GM19324 (cell line): ENCODE results near the gene AMPD3.

ENCODE experiments used
- ATAC-seq: cut with Tn5 transposase; IDR thresholded peaks from one replicate; pipeline ENCODE4 v1.9.1; 2021; ENCODE audit warnings: mild to moderate bottlenecking, moderate library complexity; ENCODE audit not compliant: unreplicated experiment, low FRiP score

AMPD3 gene

GRCh38 chr11:10454878-10455631, at the start of gene AMPD3:
AMPD3 (plus strand) TSS chr11:10455264; CDS start chr11:10461520, 6,256 bp downstream.
- no peak for ATAC-seq

- ATAC-seq: no peak
Measured at GRCh38 chr11:10405865-10406592, 49.0 kb upstream of the AMPD3 start.

DNA sequence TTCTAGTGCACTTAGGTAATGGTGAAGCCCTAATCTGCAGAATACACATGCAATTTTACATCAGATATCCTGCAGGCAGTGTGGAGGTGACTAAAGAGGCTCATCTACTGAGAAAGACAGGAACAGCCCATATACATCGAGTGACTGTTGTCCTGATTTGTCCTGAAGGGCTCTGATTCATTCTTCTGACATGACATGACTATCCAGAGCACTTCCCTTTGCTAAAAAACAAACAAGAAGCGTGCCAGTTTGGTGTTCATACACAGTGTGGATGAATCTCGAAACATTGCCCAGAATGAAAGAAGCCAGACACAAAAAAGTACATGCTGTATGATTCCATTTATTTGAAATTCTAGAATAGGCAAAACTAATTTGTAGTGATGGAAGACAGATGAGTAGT, 48.0 kb upstream of the AMPD3 start:
- ATAC-seq: no peak

DNA sequence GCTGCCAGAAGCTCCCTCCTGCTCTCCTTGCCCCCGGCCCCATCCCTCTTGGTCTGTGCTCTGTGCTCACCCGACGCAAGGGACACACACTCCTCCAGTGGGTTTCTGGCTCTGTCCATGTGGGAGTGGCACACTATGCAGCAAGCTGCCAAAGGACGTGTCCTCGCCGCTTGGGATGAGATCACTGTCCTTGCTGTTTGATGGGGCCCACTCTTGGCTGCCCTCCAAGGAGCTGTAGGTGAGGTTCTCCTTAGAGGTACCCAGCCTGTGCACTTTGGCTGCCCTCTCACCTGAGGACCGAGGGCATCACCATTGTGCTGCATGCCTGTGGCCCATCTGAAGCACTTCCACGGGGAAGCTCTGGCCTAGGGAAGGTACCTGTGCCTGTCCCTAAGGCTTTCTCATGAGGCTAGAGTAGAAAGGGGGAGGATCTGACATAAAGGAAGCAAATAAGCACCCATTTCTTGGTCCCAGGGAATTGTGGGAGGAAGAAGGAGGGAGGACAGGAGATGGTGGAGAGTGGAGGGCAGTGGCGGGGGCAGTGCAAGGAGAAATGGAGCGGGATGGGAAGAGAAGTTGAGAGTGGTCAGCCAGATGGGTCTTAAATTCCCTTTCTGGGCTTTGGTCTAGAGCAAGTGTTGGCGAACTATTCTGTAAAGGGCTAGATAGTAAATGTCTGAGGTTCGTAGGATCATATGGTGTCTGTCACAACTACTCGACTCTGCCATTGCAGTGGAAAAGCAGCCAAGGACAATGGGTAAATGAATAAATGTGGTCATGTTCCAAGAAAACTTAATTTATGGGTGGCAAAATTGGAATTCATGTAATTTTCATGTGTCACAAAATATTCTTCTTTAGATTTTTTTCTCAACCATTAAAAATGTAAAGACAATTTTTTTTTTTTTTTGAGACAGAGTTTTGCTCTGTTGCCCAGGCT, 47.0 kb upstream of the AMPD3 start:
- ATAC-seq: no peak

DNA sequence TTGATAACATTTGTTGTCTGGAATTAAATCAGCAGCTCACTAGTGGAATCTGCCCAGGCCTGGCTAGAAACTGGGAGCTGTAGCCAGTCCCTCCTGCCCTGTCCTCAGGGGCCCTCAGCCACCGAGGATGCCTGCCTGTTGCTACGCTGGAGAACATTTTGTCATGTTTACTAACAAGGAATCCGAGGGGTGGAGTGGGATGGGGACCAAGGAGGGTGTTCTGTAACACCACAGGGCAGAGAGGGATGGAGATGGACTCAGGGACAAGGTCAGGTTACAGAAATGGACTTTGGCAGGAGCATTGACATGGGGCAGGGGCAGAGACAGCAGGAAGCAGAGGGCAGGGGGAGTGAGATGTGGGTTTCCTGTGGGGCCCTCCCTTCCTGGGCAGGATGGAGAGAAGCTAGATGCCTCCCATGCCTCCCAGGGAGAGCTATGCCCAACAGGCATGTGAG, 45.8 kb upstream of the AMPD3 start:
- ATAC-seq: no peak

DNA sequence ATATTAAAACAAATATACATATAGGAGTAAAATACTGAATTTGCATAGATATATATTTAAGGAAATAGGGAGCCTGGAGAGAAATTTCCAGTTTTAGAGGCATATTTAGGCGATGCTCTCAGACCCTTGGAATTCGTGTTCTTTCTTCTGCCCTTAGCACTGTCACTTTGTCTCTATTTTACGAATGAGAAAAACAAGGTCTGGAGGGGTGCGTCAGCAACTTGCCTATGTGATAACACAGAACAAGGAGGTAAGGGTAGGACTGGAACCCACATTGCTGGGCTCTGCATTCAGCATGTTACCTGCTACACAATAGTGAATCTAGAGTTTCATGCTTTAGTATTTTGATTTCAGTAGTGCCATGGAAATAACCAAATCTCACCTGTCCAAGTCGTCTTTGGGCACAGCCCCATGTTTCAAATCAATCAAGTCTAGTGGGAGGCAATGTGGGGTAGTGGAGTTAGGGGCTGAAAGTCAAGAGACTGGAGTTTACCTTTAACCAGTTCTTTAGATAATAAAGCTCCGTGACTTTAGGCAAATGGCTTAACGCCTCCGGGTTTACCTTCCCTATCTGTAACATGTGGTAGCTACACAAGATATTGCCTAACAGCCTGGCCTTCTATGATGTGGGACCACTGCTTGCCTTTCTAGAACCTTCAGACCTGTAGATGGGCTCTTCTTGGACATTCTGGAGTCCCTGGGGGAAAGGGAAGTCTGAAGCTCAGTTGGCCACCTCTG, 44.8 kb upstream of the AMPD3 start:
- no peak for ATAC-seq

GRCh38 chr11:10410844-10411200, 44.2 kb upstream of the AMPD3 start:
- ATAC-seq: no peak

DNA sequence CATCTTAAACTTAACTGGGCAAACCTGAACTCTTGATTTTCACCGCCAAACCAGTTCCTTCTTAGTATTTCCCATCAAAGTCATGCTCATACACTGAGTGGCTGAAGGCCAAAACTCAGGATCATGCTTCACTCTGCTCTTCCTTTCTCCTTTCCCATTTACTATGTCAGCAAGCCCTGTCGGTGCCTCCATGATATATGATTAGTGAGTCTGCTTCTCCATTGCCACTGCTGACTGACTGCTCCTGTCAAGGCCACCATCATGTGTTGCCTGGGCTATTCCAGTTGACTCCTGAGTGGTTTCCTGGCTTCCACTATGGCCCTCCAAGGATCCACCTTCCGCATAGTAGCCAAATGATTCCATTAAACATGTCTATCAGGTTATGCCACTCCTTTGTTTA, 42.8 kb upstream of the AMPD3 start:
- no peak for ATAC-seq

- ATAC-seq: no peak
Measured at GRCh38 chr11:10413268-10413667, 41.8 kb upstream of the AMPD3 start.

DNA sequence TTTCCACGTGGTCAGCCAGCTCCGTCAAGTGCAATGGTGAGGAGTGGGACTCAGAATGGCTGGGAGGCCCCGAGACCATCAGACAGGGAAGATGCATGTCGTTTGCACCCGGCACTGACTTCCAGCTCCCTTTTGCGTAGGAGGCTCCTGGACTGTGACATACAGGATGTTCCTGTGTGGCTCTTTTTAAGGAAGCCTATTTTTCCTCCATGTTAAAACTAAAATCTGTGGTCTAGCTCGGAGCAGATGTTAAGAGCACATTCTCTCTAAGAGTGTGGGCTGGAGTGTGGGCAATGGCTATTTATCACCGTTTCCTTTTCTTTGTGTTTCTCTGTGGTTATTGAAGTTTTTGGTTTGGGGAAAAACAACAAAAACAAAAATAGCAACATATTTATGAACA, 40.9 kb upstream of the AMPD3 start:
- no peak for ATAC-seq

DNA sequence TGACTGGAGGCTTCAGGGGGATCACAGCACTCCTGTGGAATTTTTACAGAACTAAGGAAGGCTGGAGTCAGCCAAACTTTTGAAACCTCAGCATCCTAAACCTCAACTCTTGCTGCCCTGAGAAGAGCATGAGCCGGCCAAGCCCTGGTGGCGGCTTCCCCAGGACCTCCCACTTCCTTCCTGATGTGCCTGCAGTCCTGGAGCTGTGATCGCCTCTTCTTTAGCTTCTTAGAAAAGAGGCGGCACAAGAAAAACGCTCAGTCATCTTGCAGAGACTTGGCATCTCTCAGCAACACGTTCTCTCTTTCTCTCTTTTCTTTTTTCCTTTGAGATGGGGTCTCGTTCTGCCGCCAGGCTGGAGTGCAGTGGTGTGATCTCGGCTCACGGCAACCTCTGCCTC, 40.4 kb upstream of the AMPD3 start:
- ATAC-seq: no peak

DNA sequence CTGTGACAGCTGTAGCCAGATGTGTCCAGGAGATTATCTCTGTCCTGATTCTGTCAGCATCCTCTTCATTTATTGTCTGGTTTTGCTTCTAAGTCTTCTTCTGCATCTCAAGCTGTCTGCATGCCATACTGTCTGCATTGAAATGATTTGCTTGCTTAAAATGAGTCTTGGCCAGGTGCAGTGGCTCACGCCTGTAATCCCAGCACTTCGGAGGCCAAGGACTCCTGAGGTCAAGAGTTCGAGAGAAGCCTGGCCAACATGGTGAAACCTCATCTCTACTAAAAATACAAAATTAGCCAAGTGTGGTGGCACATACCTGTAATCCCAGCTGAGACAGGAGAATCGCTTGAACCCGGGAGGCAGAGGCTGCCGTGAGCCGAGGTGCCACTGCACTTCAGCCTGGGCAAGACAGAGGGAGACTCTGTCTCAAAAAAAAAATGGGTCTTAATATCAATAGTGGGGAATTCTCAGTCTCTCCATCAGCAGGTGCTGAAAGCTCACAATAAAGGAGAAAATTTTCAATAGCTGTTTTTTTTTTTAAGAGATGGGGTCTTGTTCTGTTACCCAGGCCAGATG, 39.2 kb upstream of the AMPD3 start:
- ATAC-seq: no peak

DNA sequence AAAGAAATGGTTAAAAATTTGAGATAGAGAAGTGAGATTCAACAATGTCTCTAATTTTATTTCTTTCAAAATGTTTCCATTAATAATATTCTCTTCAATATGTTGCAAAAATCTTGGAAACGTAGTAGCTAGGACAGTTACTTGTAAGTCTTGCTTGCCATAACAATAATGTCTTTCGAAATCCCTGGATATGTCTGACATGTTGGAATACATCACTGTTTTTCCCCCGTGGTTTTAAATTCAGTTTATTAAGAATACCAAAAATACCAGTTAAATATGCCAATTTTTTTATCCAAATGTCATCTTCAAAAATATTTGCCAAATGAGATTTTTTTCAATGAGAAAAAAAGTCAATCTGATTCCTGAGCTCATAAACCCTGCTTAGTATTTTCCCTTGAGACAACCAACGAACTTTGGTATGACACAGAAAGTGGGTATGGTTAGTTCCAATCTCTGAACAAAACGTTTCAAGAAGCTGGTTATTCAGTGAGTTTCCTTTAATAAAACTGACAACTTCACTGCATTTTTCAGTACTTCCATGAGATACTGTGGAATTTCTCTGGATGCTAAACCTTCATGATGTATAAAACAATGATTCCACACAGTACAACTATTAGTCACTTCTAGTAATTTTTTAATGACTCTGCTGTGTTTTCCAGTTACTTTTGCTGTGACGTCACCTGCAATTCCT, 36.7 kb upstream of the AMPD3 start:
- ATAC-seq: no peak

DNA sequence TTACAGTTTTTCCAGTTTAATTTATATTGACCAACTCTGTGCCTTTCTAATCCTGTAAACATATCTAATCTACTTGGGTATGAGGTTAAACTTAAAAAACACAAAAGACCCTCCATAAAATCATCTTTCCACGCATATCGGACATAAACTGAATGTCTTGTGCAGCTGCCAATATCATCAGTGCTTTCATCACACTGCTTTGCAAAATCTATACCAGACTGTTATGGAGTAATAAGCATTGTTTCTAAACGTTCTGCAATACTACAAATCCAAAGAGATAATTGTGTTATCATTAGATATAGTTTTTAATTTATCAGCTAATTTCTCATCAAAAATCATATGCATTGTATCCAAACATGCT, 36.1 kb upstream of the AMPD3 start:
- no peak for ATAC-seq

DNA sequence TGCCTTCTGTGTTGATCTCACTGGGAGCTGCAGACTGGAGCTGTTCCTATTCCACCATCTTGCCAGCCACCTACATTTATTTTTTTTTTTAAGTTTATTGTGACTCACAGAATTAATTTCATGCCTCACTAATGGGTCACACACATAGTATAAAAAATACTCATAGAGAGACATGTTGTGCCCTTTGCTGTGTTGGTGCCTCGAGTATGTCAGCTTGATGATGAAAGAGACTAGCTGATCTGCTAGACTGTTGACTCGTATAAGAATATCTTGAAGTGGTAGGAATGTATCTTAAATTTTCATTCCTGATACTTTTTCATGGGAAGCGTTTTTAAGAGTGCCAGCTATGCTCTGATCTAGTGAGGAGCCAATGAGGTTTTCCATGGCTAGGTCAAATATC, 28.6 kb upstream of the AMPD3 start:
- no peak for ATAC-seq

DNA sequence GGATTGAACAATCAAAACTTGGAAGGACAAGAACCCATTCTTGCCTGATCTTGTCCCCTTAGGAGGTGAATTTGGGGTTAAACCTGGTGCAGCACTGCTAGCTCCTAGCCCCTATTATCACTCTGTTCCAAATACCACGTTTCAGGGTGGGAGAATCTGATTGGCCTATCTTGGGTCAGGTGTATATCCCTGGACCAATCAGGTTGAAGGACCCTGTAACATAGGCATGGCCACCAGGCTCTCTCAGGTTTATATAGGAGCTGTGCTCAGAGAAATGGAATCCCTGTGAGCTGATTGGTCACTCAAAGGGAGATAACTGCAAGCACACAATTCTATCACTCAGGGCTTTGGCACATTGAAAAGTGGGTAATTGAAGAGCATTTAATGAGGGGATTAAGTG, 26.6 kb upstream of the AMPD3 start:
- no peak for ATAC-seq

DNA sequence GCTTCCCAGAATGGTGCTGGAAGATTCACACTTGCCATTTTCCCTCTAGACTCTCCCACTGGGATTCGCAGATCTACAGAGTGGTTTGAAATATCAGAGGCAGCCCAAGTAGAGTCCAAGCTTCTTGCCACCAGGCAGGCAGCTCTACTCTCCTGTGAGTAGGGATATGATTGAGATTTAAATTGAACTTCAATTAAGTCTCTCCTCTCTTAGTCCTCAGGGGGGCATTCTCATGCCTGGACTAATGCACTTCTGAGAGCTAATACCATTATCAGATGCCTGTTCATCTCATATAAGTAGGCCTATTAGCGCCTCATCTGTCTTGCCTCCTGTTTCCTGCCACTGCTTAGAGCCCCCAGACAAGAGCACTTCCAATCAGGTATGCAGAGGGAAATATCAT, 25.5 kb upstream of the AMPD3 start:
- ATAC-seq: no peak

DNA sequence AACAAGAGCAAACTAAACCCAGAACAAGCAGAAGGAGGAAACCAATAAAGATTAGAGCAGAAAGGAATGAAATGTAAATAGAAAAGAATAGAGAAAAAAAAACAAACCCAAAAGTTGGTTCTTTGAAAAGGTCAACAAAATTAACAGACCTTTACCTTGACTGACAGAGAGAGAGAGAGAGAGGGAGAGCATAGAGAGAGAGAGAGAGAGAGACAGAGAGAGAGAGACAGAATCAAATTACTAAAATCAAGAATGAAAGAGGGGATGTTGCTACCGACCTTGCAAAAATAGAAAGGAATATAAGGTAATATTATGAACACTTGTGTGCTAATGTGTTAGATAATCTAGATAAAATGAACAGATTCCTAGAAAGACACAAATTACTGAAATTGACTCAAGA, 22.6 kb upstream of the AMPD3 start:
- ATAC-seq: no peak

GRCh38 chr11:10432971-10433370, 22.1 kb upstream of the AMPD3 start:
- ATAC-seq: no peak

GRCh38 chr11:10436224-10436623, 18.8 kb upstream of the AMPD3 start:
- no peak for ATAC-seq
